ENCODE results near the gene G6PD.

- no peak for TF ChIP-seq ATF2 (IDR thresholded peaks at IDR 0.05; ENCODE audit: low read length)
- TF ChIP-seq CTCF (IDR thresholded peaks at IDR 0.05; ENCODE audit: control extremely low read depth in 1 of 3, insufficient read depth in 1 of 3, low read depth in 1 of 3, low read length in 3 of 3): no peak
- no peak for TF ChIP-seq POLR2A (IDR thresholded peaks at IDR 0.05; ENCODE audit: control extremely low read depth in 1 of 2, low read depth in 2 of 2, low read length in 2 of 2)
- no peak for TF ChIP-seq JUN (IDR thresholded peaks at IDR 0.05; ENCODE audit: low read depth, low read length)
- no peak for TF ChIP-seq RXRA (IDR thresholded peaks at IDR 0.05; ENCODE audit: insufficient read depth, low read depth, low read length)
- TF ChIP-seq RBBP5 (IDR thresholded peaks at IDR 0.05; ENCODE audit: borderline replicate concordance, low read depth, low read length): no peak
Observed at GRCh38 chrX:154512879-154513553, 33.6 kb downstream of the G6PD start.

Measured in H1 (cell line).